ENCODE measurements around the gene OR51B6. TPM values are rescaled to one million over a fixed set of nuclear protein-coding genes. Genes with fewer than 3 reads are reported as not detected.
A peak's percentile ranks its signal among the peaks of the same experiment; 100 is the strongest.

Gene OR51B6
- total RNA-seq, 1 experiment from 2014 or later = not detected

- TF ChIP-seq PRDM15 (CRISPR knock-in tag; IDR thresholded peaks at IDR 0.05) (no peak), TP53 (CRISPR knock-in tag; IDR thresholded peaks at IDR 0.05) (no peak)
These were observed 42.8 kb downstream of the OR51B6 start (continued) for GRCh38 chr11:5394091-5394490.

- H3K36me3 Mint-ChIP-seq = peaks cover 2% of the 10 kb centered on the region; the same call in 1 of the 2 replicates
- ATAC-seq (peak; percentile 46), DNase-seq (ENCODE audit: low spot score) (no peak)
- ChIA-PET POLR2A (no interaction called here), CTCF (no interaction called here)
- peaks cover 10% of the 10 kb centered on the region for H3K9me3 Mint-ChIP-seq
- TF ChIP-seq MLX (CRISPR knock-in tag; IDR thresholded peaks at IDR 0.05) (no peak), ZBTB43 (CRISPR knock-in tag; IDR thresholded peaks at IDR 0.05) (no peak), CREB1 (CRISPR knock-in tag; IDR thresholded peaks at IDR 0.05) (no peak), SOX15 (CRISPR knock-in tag; IDR thresholded peaks at IDR 0.05) (no peak), TEAD4 (CRISPR knock-in tag; IDR thresholded peaks at IDR 0.05) (no peak), JAZF1 (CRISPR knock-in tag; IDR thresholded peaks at IDR 0.05) (no peak), ZMAT4 (CRISPR knock-in tag; IDR thresholded peaks at IDR 0.05) (no peak)
- no peak overlapping the region for H3K27ac Mint-ChIP-seq
- H3K4me1 Mint-ChIP-seq = peaks cover 6% of the 10 kb centered on the region; the same call in 1 of the 2 replicates
- no peaks in the 10 kb centered on the region for H3K27me3 Mint-ChIP-seq (ENCODE audit: low read depth)
- no peak overlapping the region for H3K4me3 Mint-ChIP-seq
These were observed 47.6 kb downstream of the OR51B6 start for GRCh38 chr11:5398936-5399335.

Other genes starting within 250 kb of the OR51B6 start
- 0.07 to 0.11 TPM in 2 of 3 replicates, not detected in the other for gene OR52A5, start 213.2 kb upstream of the OR51B6 start, total RNA-seq (2021)
- gene OR52A1, start 196.8 kb upstream of the OR51B6 start, total RNA-seq (2021) = 3.7 to 5.4 TPM (median 4.4 TPM) in 3 replicates
- gene OR51V1, start 150.8 kb upstream of the OR51B6 start, total RNA-seq (2021) = not detected in 3 replicates
- 0.34 TPM in 1 of 3 replicates, not detected in the others for gene HBB, start 124.4 kb upstream of the OR51B6 start, total RNA-seq (2021)
- not detected in 3 replicates for gene HBD, start 117.0 kb upstream of the OR51B6 start, total RNA-seq (2021)
- gene HBG1, start 101.7 kb upstream of the OR51B6 start, total RNA-seq (2021) = 1.5 to 3.4 TPM (median 2.7 TPM) in 3 replicates
- 5.1 to 8.7 TPM (median 6.5 TPM) in 3 replicates for gene HBG2, start 96.7 kb upstream of the OR51B6 start, total RNA-seq (2021)
- gene HBE1, start 81.6 kb upstream of the OR51B6 start, total RNA-seq (2021) = 1.5 to 3.1 TPM (median 1.7 TPM) in 3 replicates
- gene OR51B4, start 49.6 kb upstream of the OR51B6 start, total RNA-seq (2021) = not detected in 3 replicates
- gene OR51B2, start 27.2 kb upstream of the OR51B6 start, total RNA-seq (2021) = not detected in 3 replicates
- gene OR51B5, start 8.0 kb upstream of the OR51B6 start, total RNA-seq (2021) = 0.26 to 0.37 TPM in 2 of 3 replicates, not detected in the other
- 0.05 TPM in 1 of 3 replicates, not detected in the others for gene OR51M1, start 32.3 kb downstream of the OR51B6 start, total RNA-seq (2021)
- gene OR51Q1, start 70.6 kb downstream of the OR51B6 start, total RNA-seq (2021) = not detected in 3 replicates
- not detected in 3 replicates for gene OR51I1, start 90.0 kb downstream of the OR51B6 start, total RNA-seq (2021)
- gene OR51I2, start 97.8 kb downstream of the OR51B6 start, total RNA-seq (2021) = not detected in 3 replicates
- gene OR52D1, start 137.2 kb downstream of the OR51B6 start, total RNA-seq (2021) = not detected in 3 replicates
- not detected in 3 replicates for gene UBQLN3, start 158.4 kb downstream of the OR51B6 start, total RNA-seq (2021)
- 0.14 to 0.24 TPM in 2 of 3 replicates, not detected in the other for gene UBQLNL, start 165.2 kb downstream of the OR51B6 start, total RNA-seq (2021)
- gene OR52H1, start 197.0 kb downstream of the OR51B6 start, total RNA-seq (2021) = not detected in 3 replicates
- gene OR52B6, start 229.4 kb downstream of the OR51B6 start, total RNA-seq (2021) = not detected in 3 replicates
- gene TRIM6, start 245.1 kb downstream of the OR51B6 start, total RNA-seq (2021) = 25.4 to 30.2 TPM (median 30.0 TPM) in 3 replicates

Data from WTC11 (cell line).